ENCODE data around the gene ATP6V0D1. TPM values are rescaled to one million over a fixed set of nuclear protein-coding genes. Genes with fewer than 3 reads are reported as not detected.

ATP6V0D1 gene

GRCh38 chr16:67393111-67393787, 87.7 kb downstream of the ATP6V0D1 start, which contains the start of gene TPPP3:
Gene TPPP3, minus strand, starts transcription at chr16:67393498. Its CDS starts 2,387 bp downstream, at chr16:67391111.
- Histone ChIP-seq H3K9ac (ENCODE audit: low read depth, low read length) (peak within 1 kb of the TSS; percentile 72), H3K4me1 (ENCODE audit: control insufficient read depth, insufficient read depth, low read length) (peaks cover 37% of the 10 kb centered on the region), H3K9me3 (replicated peaks; ENCODE audit: low read length) (no peaks in the 10 kb centered on the region), H3K4me2 (ENCODE audit: low read length) (peak within 1 kb of the TSS; percentile 87), H3K4me3 (ENCODE audit: low read length) (peak within 1 kb of the TSS; percentile 68), H3K36me3 (ENCODE audit: insufficient read depth, low read length) (no peaks in the 10 kb centered on the region), H3K27me3 (ENCODE audit: control insufficient read depth, insufficient read depth, low read length) (peaks cover 11% of the 10 kb centered on the region)

GRCh38 chr16:67392301-67393059, 88.5 kb downstream of the ATP6V0D1 start:
- Histone ChIP-seq H3K9ac (ENCODE audit: low read depth, low read length) (peak overlapping the region; percentile 72), H3K4me3 (ENCODE audit: low read length) (peak overlapping the region; percentile 68)

GRCh38 chr16:67391424-67392300, 89.3 kb downstream of the ATP6V0D1 start:
- peaks cover 26% of the 10 kb centered on the region for H3K27me3 ChIP-seq (ENCODE audit: control insufficient read depth, insufficient read depth, low read length)
- H3K4me3 ChIP-seq (ENCODE audit: low read length) = no peak overlapping the region
- no peaks in the 10 kb centered on the region for H3K36me3 ChIP-seq (ENCODE audit: insufficient read depth, low read length)
- no peaks in the 10 kb centered on the region for H3K9me3 ChIP-seq (replicated peaks; ENCODE audit: low read length)
- H3K9ac ChIP-seq (ENCODE audit: low read depth, low read length) = no peak overlapping the region
- no peak overlapping the region for H3K4me2 ChIP-seq (ENCODE audit: low read length)
- peaks cover 28% of the 10 kb centered on the region for H3K4me1 ChIP-seq (ENCODE audit: control insufficient read depth, insufficient read depth, low read length)

More at GRCh38 chr16:67392301-67393059, 88.5 kb downstream of the ATP6V0D1 start:
- H3K4me1 ChIP-seq (ENCODE audit: control insufficient read depth, insufficient read depth, low read length) = peaks cover 35% of the 10 kb centered on the region
- no peaks in the 10 kb centered on the region for H3K36me3 ChIP-seq (ENCODE audit: insufficient read depth, low read length)
- peaks cover 19% of the 10 kb centered on the region for H3K27me3 ChIP-seq (ENCODE audit: control insufficient read depth, insufficient read depth, low read length)
- H3K4me2 ChIP-seq (ENCODE audit: low read length) = peak overlapping the region; percentile 87
- H3K9me3 ChIP-seq (replicated peaks; ENCODE audit: low read length) = no peaks in the 10 kb centered on the region

GRCh38 chr16:67390816-67391423, 90.0 kb downstream of the ATP6V0D1 start:
- no peak overlapping the region for H3K9ac ChIP-seq (ENCODE audit: low read depth, low read length)

GRCh38 chr16:67389911-67390815, 90.8 kb downstream of the ATP6V0D1 start:
- no peaks in the 10 kb centered on the region for H3K36me3 ChIP-seq (ENCODE audit: insufficient read depth, low read length)
- no peak overlapping the region for H3K9ac ChIP-seq (ENCODE audit: low read depth, low read length)
- H3K27me3 ChIP-seq (ENCODE audit: control insufficient read depth, insufficient read depth, low read length) = peaks cover 33% of the 10 kb centered on the region
- H3K9me3 ChIP-seq (replicated peaks; ENCODE audit: low read length) = no peaks in the 10 kb centered on the region
- no peak overlapping the region for H3K4me2 ChIP-seq (ENCODE audit: low read length)
- no peak overlapping the region for H3K4me3 ChIP-seq (ENCODE audit: low read length)
- peaks cover 16% of the 10 kb centered on the region for H3K4me1 ChIP-seq (ENCODE audit: control insufficient read depth, insufficient read depth, low read length)

More at GRCh38 chr16:67390816-67391423, 90.0 kb downstream of the ATP6V0D1 start:
- H3K27me3 ChIP-seq (ENCODE audit: control insufficient read depth, insufficient read depth, low read length) = peaks cover 26% of the 10 kb centered on the region
- H3K4me1 ChIP-seq (ENCODE audit: control insufficient read depth, insufficient read depth, low read length) = peaks cover 20% of the 10 kb centered on the region
- no peaks in the 10 kb centered on the region for H3K9me3 ChIP-seq (replicated peaks; ENCODE audit: low read length)
- no peak overlapping the region for H3K4me3 ChIP-seq (ENCODE audit: low read length)
- H3K4me2 ChIP-seq (ENCODE audit: low read length) = no peak overlapping the region
- H3K36me3 ChIP-seq (ENCODE audit: insufficient read depth, low read length) = no peaks in the 10 kb centered on the region

- H3K9me3 ChIP-seq (replicated peaks; ENCODE audit: low read length) = no peaks in the 10 kb centered on the region
- H3K36me3 ChIP-seq (ENCODE audit: insufficient read depth, low read length) = no peaks in the 10 kb centered on the region
- peaks cover 38% of the 10 kb centered on the region for H3K27me3 ChIP-seq (ENCODE audit: control insufficient read depth, insufficient read depth, low read length)
- H3K9ac ChIP-seq (ENCODE audit: low read depth, low read length) = no peak overlapping the region
- no peak overlapping the region for H3K4me3 ChIP-seq (ENCODE audit: low read length)
- peaks cover 11% of the 10 kb centered on the region for H3K4me1 ChIP-seq (ENCODE audit: control insufficient read depth, insufficient read depth, low read length)
- no peak overlapping the region for H3K4me2 ChIP-seq (ENCODE audit: low read length)
Measured at GRCh38 chr16:67388591-67388990, 92.4 kb downstream of the ATP6V0D1 start.

GRCh38 chr16:67388191-67388590, 92.8 kb downstream of the ATP6V0D1 start:
- Histone ChIP-seq H3K27me3 (ENCODE audit: control insufficient read depth, insufficient read depth, low read length) (peaks cover 38% of the 10 kb centered on the region), H3K4me3 (ENCODE audit: low read length) (no peak overlapping the region), H3K9me3 (replicated peaks; ENCODE audit: low read length) (no peaks in the 10 kb centered on the region), H3K4me2 (ENCODE audit: low read length) (no peak overlapping the region), H3K36me3 (ENCODE audit: insufficient read depth, low read length) (no peaks in the 10 kb centered on the region), H3K4me1 (ENCODE audit: control insufficient read depth, insufficient read depth, low read length) (peaks cover 9% of the 10 kb centered on the region), H3K9ac (ENCODE audit: low read depth, low read length) (no peak overlapping the region)

Small RNAs within 50 kb of the gene (small RNA-seq; reads per million reads assigned to genes)
- gene RNU1-123P = not detected
